HG03457 (cell line): ENCODE results near the gene ASB5.
"Not testable (repeated sequence)": the region's sequence is repeated elsewhere in the genome, so short reads cannot be mapped to it uniquely, and the experiment has no call there.

Experiments used
- ATAC-seq: cut with Tn5 transposase; IDR thresholded peaks from one replicate; pipeline ENCODE4 v1.9.1; 2021; ENCODE audit warnings: moderate number of reproducible peaks; ENCODE audit not compliant: unreplicated experiment

ASB5 gene

DNA sequence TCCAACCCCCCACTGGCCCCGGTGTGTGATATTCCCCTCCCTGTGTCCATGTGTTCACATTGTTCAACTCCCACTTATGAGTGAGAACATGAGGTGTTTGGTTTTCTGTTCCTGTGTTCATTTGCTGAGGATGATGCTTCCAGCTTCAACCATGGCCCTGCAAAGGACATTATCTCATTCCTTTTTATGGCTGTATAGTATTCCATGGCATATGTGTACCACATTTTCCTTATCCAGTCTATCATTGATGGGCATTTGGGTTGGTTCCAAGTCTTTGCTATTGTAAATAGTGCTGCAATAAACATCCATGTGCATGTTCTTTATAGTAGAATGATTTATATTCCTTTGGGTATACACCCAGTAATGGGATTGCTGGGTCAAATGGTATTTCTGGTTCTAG, 10.5 kb upstream of the ASB5 start:
- ATAC-seq, result not testable (repeated sequence)

DNA sequence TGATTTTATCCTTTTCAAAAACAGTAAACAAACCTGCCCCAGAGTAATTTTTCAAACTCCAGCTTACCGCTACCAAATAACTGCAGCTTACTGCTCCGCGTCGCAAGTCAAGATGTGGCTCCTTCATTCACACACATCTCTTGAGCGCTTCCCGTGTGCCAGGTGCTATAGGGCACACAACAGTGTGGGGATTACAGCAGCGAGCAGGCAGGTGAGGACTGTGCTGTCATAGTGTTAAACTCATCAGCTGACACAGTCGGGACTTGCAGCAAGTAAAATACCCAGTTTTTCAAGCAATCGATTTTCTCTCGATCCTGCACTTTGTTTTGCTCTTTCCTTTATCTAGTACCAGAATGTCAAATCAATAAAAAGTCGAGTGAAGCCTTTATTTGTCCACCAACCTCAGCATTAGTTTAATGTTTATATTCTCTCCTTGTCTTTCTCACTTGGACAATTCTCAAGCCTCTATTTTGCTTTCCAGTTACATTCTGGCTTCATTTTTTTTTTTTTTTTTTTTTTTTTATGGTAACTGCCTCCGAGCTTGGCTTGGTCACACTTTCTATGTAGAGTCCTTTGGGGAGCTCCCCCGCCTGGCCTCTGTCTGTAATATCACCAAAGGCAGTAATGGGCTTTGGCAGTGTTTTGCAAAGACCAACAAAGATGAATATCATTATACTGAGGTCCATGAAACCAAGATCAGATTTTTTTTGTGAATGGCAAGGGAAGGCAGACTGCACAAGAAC, 8.3 kb upstream of the ASB5 start:
- peak; percentile 80 for ATAC-seq

DNA sequence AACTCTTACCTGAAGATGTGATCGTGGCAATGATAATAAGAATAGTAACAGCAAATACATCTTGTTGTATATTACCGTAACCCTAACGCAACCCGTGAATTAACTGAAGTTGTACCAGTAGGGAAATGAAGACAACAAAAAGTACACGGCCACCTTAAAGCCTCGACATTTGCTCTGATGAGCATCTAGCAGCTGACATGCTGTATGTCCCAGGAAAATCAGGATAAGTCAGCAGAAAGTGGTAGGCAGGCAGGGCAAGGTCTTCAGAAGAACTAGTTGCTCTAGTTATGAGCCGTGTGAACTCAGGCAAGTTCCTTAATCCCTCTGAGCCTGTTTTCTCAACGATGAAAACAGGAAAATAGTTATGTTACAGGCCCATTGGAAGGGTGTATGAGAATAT, 7.7 kb upstream of the ASB5 start:
- ATAC-seq, result no peak

DNA sequence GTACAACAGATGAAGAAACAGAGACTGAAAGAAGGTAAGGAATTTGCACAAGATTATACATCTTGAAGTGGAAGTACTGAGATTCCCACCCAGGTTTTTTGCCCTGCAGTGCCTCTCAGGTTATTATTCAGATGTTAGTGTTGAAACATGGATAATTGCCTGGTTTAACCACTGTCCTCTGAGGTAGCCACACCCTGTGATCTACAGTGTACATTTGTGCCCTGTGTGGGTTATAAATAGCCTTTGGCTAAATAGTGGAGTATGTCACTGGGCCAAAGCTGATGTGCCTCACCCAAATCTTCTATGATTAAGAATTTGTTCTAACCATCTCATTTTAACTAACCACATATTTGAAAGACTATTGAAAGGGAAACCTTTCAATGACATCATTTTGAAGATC, 5.4 kb upstream of the ASB5 start:
- no peak for ATAC-seq

DNA sequence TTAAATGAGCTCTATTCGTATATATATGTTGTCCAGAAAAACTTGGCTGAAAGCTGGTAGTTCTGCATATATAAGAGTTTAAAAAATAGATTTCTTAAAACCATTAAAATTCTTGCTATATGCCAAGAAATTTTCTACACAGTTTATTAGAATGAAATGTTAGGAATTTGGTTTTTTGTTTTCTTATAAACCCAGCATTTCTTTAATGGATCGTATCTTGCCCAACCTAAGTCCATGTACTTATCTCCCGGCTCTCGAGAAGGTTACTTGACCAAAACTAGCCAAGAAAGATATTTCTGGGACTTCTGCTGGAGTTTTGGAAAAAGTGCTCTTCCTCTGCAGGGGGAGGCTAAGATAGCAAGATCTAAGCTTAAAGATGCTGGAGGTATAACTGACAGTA, 4.7 kb upstream of the ASB5 start:
- ATAC-seq, result no peak

DNA sequence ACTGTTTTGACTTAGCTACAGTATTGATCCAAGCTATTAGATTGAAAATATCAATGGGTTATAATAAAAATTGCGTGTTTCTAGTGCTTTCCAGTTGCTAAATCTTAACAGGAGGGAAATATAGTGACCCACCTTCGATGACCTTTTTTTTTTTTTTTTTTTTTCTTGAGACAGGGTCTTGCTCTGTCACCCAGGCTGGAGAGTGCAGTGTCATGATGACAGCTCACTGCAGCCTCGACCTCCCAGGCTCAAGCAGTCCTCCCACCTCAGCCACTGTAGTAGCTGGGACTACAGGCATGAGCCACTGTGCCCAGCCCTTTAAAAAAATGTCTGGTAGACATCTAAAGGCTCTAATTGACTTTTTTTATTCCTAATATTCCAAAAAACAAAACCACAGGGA, 3.8 kb upstream of the ASB5 start:
- ATAC-seq, result no peak

DNA sequence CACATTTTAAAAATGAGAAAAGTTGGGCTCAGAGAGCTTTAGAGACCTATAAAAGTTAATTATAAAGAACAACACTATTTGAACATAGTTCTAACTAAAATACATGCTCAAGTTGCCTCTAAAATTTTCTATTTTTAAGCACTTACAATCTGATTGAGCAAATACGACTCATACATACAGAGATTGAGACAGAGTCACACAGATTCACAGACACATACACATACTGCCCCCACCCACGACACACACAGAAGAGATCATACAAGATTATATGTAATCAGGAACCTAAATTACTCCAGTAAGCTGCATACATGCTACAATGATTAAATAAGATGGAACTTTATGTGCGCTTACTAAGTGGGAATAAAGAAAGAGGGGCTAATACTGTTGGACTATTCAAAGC, 2.7 kb upstream of the ASB5 start:
- ATAC-seq, result no peak

DNA sequence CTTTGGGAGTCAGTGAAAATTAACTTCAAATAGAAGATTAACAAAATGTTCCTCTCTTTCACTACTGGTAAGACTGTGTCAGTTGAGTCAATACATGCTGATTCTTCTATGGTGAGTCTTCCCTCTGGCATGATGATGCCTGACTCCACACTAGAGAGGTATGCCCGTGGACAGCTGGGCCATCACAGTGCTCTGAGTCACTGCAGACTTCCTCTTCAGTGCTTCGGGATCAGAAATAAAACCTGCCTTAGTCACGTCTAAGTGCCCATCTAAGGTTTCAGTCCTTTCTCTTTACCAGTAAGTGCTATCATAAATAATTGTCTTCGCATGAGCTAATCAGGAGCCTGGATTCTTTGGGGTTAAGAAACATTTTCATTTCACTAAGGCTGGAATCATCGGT, 1.6 kb upstream of the ASB5 start:
- ATAC-seq, result no peak

DNA sequence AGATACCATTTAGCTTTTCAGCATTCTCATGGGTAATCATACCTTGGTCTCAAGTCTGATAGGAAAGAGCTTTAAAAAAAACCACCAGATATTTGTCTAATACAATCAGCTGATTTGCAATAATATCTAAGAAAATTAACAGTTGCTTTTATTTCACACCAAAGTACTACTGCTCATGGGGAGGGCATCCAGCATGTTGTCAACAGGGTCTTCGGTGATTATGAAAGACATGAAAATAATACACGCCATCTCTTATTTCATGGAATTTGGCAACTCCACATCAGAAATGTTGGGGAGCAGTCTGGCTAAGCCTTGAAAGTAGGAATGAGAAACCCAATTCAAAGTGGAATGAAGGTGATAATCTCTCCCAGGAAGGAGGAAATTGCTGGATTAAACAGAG, 3.0 kb downstream of the ASB5 start:
- no peak for ATAC-seq

DNA sequence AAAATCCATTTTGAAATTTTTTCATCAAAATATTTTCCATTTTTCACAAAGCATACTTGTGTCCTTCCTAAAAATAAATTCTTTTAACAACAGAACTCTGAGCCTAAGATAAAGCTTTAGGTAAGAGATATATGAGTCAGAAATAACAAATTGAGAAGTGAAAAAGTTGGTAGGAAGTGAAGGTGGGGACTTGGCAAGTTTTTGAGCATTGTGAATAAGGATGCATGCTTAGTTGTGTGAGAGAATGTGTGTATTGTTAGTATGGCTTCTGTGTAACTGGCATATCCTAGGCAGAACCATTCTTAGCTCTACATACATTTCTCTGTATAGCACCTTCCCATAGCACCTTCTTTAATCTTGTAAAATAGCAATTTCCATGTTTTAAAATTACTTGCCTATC, 6.8 kb downstream of the ASB5 start:
- peak; percentile 66 for ATAC-seq

DNA sequence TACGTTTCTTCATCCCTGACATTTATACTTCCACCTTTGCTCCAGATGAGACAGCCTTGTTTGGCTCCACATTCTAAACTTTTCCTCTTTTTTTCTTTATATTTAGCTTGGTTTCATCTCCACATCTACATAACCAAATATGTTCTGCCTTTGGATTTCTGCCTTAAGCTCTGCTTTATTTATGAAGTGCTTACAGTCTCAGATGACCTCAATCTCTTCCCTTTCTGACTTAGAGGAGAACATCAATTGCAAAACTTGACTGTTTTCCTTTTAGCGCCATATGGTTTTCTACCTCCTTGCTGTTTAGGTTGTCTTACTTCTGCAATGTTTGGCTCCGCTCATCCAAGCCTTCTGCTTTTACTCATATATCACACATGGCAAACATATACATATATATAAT, 7.5 kb downstream of the ASB5 start:
- ATAC-seq, result no peak

DNA sequence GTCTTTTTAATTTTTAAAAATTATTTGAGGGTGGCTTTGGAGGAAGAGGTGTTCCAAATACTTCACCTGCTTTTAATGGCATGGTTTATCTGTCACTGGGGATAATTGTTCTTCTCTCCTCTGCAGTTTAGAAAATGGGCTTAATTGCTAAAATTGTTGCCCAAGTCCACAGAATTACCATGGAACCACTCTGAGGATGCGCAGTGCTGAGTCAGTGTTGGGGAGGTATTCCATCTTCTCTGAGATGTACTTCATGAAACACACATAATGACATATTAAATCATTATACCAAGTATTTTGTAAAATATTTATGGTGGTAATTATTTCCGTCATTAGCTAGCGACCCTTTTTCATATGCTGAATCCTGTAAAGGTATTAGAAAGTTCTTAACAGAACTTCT, 8.0 kb downstream of the ASB5 start:
- no peak for ATAC-seq

DNA sequence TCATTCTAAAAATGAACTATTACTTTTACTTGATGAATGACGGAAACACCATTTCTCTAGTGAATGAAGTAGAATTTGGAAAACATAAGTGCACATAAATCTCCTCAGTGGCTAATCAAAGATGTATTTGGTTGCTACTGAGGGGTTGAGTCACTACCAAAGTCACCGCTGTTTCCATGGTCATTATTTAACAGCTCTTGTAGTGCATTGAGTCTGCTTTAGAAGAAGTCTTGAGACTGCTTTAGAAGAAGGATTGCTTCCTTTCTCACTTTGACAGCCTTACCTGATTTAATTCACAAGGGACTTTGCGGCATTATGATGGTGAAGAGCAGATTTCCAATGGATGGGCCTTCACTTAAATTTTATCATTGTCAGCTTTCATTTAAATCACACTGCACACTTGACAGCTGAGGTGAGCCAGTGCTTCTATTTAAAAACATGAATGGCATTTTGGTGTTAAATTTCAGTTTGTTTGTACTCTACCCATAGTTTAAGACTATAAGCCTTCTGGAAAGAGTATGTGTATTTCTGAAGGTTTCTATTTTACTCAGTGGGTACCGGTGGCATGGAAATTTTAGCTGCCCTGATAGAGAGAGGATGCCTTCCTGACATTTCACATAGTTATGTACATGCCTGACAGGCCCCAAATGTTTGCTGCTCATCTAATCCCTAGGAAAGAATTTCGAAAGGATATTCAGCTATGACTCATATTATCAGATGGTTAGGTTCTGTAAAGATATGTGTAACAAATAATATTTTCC, 9.5 kb downstream of the ASB5 start:
- ATAC-seq, result no peak

DNA sequence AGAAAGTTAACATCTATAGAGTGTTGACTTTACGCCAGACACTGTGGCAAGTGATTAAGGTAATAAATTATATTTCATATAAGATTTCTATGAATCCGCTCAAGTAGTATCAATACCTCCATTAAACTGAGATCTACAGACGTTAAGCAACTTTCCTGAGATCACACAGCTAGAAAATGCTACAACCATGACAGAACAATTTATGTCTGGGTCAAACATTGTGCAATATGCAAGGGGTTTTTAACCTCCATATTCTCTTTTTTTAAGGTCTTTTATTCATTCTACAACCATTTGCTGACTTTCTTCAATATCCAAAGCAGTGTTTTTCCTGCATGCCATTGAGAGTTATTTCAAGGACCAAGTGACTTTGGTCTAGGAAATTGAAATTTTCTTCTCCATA, 10.9 kb downstream of the ASB5 start:
- no peak for ATAC-seq

DNA sequence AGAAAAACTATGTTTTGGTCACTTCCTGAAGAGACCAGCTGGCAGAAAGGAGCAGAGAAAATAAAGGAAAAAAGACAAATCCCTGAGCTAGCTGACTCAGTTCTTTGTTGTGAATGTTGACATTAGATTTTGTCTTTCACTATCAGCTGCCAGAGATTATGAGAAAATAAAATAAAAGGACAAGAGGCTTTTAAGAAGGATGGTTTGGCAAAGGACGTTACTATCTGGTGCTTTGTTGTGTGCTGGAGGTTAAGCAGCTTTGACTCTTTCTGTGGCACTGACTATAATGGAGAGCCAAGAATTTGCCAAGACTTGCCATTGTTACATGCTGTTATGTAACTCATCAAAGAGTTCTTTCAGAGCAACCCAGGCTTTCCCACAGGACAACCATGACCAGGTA, 12.1 kb downstream of the ASB5 start:
- ATAC-seq, result no peak

DNA sequence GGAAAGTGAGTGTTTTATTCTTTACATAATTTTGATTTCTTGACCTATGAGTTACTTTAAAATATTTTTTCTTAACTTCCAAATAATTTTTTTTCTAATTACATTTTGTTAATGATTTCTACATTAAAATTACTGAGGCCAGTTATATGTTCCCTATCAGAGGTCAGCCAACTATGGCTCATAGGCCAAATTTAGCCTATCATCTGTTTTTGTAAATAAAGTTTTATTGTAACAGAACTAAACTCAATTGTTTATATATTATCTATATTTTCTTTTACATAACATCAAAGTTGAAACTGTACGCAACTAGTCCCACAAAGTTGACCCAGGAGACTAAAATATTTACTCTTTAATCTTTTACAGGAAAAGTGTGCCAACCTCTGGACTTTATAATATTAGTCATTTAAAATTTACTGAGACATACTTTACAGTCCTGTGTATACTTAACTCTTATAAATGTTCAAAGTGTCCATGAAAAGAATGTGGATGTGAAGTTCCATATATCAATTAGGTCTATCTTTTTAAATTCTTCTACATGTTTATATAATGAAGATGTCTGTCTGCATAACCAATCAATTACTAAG, 26.2 kb downstream of the ASB5 start:
- ATAC-seq, result no peak

DNA sequence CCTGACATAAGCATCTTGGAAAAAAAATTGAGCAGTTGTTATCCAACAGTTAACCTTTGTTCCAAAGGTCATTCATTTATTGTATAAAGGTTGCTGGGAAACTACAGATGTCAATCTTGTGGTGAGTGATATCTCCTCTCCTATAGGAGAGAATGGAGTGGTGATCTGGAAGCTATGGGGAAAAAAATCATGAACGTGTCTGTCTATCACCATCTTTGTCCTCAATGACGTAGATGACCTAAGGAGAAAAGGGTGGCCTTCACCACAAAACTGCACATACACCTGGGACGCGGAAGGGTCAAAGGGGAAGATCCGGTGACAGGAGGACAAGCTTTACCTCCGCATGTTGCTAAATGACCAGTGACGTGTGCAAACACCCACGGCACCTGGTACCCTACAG, 27.3 kb downstream of the ASB5 start:
- ATAC-seq, result no peak

DNA sequence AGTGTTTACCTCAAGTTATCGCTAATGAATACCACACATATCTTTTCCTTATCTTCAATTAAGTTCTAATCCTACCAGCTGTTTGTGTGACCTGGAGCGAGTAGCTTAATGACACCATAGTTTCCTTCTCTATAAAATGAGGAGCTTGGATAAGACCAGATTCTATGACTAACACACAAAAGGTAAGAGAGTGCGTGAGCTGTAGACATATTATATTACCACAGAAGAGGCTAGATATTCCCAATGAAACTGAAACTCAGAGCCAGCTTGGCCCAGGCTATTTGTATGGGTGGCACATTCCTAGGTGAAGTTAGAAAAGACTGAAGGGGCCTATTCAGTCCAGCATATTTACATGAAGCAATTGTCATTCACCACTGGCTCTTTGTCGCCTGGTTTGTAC, 30.2 kb downstream of the ASB5 start:
- no peak for ATAC-seq

DNA sequence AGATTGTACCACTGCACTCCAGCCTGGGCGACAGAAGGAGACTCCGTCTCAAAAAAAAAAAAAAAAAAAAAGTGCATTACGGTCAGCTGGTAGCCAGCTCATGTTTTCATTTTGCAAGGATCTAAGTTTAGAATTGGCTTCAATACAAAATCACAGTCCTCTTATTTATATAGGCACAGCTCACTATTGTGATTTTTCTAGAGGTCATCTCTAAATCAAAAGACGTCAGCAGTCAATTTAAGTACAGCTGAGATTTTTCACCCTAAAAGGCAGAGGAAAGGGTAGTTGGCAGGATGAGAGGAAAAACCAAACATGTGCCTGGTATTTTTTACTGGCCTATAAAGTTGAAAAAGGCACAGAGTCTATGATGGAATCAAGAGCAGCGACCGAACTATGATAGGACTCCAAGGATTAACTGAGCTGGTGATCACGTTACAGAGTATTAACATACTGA, 30.8 kb downstream of the ASB5 start:
- no peak for ATAC-seq

DNA sequence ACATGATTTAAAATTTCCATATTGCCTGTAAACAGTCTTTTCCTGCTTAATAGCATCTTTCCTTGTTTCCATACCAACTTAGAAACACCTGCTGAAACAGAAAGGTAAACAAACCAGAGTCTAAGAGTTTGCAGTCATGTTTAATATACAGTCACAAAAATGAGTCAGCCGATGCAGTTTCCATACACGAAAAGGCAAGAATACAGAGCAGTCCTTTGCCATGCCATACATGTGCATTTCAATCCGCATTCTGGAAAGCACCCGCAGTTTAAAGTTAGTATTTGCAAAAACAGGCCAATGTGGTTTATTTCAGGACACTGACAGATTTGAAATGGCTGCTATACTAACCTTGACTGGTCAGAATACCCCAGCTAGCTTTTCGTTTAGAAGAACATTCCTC, 32.1 kb downstream of the ASB5 start:
- no peak for ATAC-seq

DNA sequence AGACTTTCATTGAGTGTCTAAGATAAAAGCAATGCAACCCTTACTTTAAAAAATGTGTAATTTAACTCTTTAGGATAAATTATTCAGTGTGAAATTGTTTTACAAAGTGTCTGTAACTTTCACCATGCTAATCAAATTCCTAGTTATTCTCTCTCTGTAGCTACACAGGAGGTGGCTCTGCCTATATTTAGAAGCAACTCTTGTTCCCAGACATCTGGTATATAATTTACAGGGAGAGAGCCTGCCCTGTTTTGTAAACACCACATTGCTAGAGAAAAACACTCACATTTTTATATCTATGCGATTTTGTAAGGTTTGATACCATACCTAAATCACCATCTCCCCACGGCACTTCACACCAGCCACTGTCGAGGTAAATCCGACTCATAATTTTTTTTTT, 38.2 kb downstream of the ASB5 start:
- no peak for ATAC-seq

DNA sequence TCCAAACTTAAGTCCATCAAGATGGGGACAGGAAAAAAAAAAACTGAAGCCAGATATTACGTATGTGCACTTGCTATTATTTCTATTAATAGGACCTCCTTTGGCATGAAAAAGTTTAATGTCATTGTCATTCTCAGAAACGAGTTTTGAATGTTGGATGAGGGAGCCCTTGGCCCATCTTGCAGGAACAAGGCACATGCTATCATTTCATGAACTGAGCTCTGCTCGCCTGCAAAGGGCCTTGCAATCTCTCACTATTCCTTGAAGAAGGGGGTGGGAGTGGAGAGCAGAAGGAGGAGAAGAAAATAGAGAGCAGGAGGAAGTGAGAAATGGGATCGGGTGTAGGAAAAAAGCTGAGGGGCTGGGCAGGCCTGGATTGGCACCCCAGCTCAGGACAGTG, 39.4 kb downstream of the ASB5 start:
- no peak for ATAC-seq
